Activated CD4-positive, alpha-beta T cell treated with anti-CD3 and anti-CD28 coated beads, Interleukin-2, amount 50 U/mL, for 16 hours (primary cell): ENCODE measurements around the gene DLX2.

ENCODE experiments used
- DNase-seq: peaks from one replicate; pipeline ENCODE4 v3.0.0-alpha.2; 2020

Gene DLX2

GRCh38 chr2:172092716-172093415 is 9.8 kb downstream of the DLX2 start:
- no peak for DNase-seq

DNA sequence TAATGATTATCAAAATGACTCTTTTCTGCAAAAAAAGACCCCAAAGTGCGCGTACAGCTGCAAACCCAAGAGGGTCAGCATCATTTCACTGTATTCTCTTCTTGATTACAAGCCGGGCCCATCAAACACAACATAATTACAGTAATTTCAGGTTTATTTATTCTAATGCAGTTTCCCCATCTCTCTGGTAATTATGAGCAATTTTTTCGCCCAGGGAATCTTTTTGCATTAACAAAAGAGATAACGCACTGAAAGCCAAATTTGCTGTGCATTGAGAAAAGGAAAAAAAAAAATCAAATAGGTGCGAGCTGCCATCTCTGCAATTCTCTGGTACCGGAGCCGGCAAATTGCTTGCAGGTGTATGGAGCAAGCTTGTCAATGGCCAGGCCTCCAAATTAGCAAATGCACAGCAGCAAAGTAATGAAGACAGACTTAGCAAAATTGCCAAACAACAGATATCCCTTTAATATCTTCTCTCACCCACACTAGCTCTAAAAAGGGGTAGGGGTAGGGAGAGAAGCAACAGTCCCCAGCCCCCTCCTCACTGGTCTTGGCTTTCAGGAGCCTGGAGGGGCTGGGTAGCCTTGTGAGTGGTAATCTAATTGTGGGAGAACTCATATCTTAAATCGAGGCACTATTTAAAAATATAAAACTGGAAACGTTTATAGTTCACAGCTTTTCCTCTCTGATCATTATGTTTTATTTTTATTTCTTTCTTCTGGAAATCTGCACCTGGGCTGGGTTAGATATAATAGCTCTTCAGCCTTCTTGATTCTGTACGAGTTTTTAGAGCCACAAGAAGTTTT is 10.7 kb downstream of the DLX2 start:
- DNase-seq, result no peak

- DNase-seq, result no peak
Observed at GRCh38 chr2:172091000-172091641, 11.6 kb downstream of the DLX2 start.

GRCh38 chr2:172090044-172090961 is 12.4 kb downstream of the DLX2 start:
- no peak for DNase-seq

DNA sequence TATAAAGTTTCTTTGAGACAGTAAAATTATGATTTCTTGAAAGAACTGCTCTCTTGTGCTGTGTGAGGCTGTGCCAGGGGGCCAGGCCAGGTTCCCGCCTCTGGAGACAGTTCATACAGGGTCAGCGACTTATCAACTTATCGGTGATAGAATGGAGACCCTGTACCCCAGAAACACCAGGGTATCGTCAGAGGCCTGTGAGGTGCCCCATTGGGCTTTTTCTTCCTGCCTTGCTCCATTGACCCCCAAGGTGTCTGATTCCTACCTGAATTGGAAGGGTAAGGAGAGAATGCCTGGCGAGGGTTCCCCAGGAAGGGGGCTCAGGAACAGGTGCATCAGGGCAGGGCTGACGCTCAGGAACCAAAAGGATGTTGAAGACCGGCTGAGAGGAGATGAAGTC is 13.1 kb downstream of the DLX2 start:
- DNase-seq, result no peak

DNA sequence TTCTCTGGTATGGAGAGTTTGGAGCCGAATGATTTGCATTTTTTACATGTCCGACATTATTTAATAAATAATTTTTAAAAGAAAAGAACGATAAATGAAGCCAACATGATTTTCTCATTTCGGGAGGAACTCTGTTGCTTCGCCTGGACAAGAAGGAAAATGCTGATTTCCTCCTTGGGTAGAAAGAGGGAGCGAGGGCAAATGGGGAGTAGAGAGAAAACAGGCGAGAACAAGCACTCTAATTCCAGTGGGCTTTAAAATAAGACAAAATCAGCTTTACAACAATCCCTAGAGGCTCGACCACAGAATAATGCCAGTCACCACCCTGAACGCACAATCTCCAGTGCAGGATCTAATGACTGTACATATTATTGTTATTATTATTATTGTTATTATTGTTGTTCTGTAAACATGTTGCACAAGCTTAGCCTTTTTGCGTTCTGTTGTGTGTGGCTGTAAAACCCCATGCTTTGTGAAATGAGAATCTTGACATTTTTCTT is 13.6 kb downstream of the DLX2 start:
- no peak for DNase-seq

- no peak for DNase-seq
Observed at GRCh38 chr2:172088245-172089004, 14.3 kb downstream of the DLX2 start.

- no peak for DNase-seq
Observed at GRCh38 chr2:172087780-172088244, 14.9 kb downstream of the DLX2 start.

- DNase-seq, result no peak
Observed at GRCh38 chr2:172087207-172087779, 15.4 kb downstream of the DLX2 start.

DNA sequence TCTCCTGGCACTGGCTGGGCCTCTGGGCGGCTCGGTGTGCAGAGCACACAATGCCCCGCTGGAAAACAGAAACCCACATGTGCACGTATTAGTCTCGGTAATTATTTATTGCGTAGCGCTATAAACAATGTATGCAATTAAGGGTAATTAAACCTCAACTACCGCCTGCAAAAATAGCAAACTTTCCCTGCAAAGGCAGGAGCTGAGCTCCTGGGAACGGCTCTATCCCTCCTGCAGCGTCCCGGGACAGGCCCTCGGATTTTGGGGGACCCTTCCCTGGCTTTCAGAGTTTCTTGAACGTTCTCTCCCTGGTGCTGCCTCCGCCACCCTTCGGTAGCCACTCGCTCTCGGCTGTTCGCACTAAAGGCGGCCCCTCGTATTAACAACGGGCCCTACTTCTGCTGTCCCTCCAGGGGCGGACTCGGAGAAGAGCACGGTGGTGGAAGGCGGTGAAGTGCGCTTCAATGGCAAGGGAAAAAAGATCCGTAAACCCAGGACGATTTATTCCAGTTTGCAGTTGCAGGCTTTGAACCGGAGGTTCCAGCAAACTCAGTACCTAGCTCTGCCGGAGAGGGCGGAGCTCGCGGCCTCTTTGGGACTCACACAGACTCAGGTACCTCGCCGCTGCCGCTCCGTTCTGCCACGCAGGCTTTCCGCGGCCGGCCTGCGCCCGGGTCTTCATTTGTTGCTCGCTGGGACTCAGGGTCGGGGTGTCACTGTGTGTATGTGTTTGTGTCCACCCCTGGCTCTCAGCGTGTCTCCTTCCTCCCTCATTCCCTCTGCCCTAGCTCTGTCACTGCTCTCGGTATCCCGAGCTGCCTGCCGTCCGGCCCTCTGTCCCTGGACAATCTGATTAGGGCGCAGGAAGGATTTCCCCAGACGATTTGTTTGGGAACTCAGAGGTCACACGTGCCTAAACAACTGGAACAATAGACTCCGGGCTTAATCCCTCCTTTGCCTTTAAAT is 16.2 kb downstream of the DLX2 start:
- DNase-seq, result peak; percentile 63

- DNase-seq, result no peak
Observed at GRCh38 chr2:172085460-172086159, 17.1 kb downstream of the DLX2 start, which contains the start of gene DLX1. Gene DLX1, plus strand, starts transcription at chr2:172085507. Its CDS starts 171 bp downstream, at chr2:172085678.

- DNase-seq, result peak; percentile 77
Observed at GRCh38 chr2:172084645-172085459, 17.8 kb downstream of the DLX2 start.

GRCh38 chr2:172084395-172084644 is 18.4 kb downstream of the DLX2 start:
- no peak for DNase-seq

GRCh38 chr2:172083628-172084394 is 18.9 kb downstream of the DLX2 start:
- no peak for DNase-seq

DNA sequence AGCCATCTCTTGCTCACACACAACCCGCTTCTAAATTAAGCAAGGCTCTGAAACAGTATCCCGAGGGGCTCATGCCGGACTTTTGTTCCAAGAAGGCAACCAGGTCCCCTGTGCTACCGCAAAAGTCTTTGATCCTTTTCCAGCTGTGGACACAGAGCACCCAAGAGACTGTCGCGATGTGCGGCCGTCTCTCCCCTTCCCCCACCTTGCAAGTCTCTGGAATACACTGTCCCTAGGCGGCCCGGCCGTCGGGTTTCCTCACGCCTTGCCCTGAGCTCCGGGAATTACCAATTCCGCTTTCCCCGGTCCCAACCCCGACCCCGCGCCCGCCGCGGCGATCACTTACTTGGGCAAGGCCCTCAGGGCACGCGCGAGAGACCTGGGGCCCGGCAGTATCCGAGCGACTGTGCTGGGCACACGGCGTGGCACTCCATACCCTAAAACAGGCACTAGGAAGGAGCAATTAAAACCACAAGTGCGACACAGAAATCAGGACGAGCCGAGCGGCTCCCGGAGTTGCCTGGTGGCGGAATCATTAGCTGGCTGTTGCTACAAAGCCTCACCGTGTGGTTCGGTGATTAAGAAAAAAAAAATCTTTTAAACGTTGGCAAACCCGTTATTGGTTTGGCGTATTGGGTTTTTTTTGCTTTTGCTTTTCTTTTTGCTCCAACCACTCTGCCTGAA is 19.6 kb downstream of the DLX2 start:
- no peak for DNase-seq

GRCh38 chr2:172082105-172082943 is 20.4 kb downstream of the DLX2 start:
- no peak for DNase-seq
